22Rv1 (cell line): ENCODE data around the gene MYO1D.

Experiments used
- H3K27ac ChIP-seq: fragments of 450-650 bp; 2 replicates; pipeline ENCODE4 v1.5.1; 2017
- CTCF ChIP-seq: fragments of 450-650 bp; IDR thresholded peaks from 2 replicates; pipeline ENCODE4 v1.5.1; 2017; ENCODE audit warnings: mild to moderate bottlenecking
- ZFX ChIP-seq: fragments of 450-650 bp; IDR thresholded peaks from 2 replicates; pipeline ENCODE4 v1.6.1; 2017; ENCODE audit warnings: antibody characterized with exemption, borderline replicate concordance

The MYO1D gene

GRCh38 chr17:32491371-32492263 lies 385.3 kb downstream of the MYO1D start:
- TF ChIP-seq CTCF (no peak), ZFX (no peak)
- H3K27ac ChIP-seq = no peak overlapping the region

GRCh38 chr17:32490101-32490482 lies 386.8 kb downstream of the MYO1D start:
- H3K27ac ChIP-seq = no peak overlapping the region
- TF ChIP-seq ZFX = no peak
- no peak for TF ChIP-seq CTCF

- TF ChIP-seq CTCF (no peak), ZFX (no peak)
- no peak overlapping the region for H3K27ac ChIP-seq
Measured at GRCh38 chr17:32489320-32490100, 387.4 kb downstream of the MYO1D start.

- no peak overlapping the region for H3K27ac ChIP-seq
- no peak for TF ChIP-seq CTCF
- TF ChIP-seq ZFX = no peak
Measured at GRCh38 chr17:32488604-32489180, 388.2 kb downstream of the MYO1D start.

GRCh38 chr17:32488177-32488542 lies 388.8 kb downstream of the MYO1D start:
- no peak overlapping the region for H3K27ac ChIP-seq
- no peak for TF ChIP-seq CTCF
- no peak for TF ChIP-seq ZFX

GRCh38 chr17:32487473-32488176 lies 389.3 kb downstream of the MYO1D start:
- peak overlapping the region; percentile 88 for H3K27ac ChIP-seq
- TF ChIP-seq ZFX (no peak), CTCF (no peak)
